Measurements from ENCODE around the gene CDK5. TPM values are rescaled to one million over a fixed set of nuclear protein-coding genes. Genes with fewer than 3 reads are reported as not detected.

CDK5 gene
- total RNA-seq, 1 experiment from 2014 or later = 41.3 TPM

DNA sequence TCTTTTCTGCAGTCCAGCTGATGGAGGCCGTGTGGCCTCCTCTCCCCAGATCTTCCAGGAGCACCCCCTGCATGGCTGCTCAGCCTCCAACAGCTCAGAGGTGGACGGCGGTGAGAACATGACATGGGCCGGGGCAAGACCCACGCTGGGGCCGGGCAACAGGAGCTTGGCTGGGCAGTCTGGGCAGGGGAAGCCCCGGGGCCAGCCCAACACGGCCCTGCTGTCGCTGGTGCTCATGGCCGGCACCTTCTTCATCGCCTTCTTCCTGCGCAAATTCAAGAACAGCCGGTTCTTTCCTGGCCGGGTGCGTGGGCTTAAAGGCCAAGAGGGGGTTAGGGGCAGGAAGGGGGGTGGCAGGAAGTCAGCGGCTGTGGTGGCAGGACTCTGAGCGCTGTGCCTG lies 16.3 kb upstream of the CDK5 start:
- DNase-seq (ENCODE audit: low read depth) = no peak

DNA sequence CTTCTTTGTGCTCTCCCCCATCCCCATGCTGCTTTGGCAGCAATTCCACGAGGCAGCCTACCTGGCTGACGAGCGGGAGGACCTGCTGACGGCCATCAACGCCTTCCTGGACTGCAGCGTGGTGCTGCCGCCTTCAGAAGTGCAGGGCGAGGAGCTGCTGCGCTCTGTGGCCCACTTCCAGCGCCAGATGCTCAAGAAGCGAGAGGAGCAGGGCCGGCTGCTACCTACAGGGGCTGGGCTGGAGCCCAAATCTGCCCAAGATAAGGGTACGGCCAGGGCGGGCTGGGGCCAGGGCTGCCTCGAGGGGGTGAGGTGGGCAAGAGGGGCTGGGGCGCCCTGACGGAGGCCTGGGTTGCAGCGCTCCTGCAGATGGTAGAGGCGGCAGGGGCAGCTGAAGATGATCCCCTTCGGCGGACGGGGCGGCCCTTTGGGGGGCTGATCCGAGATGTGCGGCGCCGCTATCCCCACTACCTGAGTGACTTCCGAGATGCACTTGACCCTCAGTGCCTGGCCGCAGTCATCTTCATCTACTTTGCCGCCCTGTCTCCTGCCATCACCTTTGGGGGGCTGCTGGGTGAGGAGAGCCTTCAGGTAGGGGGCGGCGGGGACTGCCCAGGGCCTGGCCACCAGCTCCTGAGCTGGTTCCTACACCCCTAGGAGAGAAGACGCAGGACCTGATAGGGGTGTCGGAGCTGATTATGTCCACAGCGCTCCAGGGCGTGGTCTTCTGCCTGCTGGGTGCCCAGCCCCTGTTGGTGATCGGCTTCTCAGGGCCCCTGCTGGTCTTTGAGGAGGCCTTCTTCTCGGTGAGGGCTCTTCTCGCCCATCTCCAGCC lies 13.6 kb upstream of the CDK5 start:
- no peak for DNase-seq (ENCODE audit: low read depth)

DNA sequence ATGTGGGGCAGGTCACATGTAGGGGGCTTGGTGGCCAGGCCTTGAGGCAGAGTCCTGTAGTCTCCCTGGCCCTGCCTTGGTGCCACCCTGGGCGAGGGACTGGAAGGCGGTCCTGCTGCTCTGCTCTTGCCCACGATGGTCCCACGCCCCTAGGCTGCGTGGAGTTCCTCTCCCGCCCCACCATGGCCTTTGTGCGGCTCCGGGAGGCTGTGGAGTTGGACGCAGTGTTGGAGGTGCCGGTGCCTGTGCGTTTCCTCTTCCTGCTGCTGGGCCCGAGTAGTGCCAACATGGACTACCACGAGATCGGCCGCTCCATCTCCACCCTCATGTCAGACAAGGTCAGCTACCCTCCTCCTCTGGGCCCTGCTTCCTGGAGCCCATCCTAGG lies 12.9 kb upstream of the CDK5 start:
- DNase-seq (ENCODE audit: low read depth) = no peak

DNA sequence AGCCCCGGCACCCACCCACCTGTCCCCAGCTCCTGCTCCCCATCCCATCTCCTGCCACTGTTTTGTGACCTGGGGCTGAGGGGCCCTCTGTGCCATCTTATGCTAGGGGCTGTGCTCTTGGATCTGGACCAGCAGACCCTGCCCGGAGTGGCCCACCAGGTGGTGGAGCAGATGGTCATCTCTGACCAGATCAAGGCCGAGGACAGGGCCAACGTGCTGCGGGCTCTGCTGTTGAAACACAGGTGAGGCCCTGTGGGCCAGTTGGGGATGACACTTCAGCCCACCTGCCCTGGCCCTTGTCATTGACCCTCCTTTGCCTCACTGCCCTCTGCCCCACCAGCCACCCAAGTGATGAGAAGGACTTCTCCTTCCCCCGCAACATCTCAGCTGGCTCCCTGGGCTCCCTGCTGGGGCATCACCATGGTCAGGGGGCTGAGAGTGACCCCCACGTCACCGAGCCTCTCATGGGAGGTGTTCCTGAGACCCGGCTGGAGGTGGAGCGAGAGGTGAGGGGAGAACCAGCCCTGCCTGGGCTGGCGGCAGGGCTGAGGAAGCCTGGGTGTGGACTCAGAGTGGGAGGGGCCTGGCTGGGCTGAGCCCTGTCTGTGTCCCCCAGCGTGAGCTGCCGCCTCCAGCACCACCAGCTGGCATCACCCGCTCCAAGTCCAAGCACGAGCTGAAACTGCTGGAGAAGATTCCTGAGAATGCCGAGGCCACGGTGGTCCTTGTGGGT lies 12.3 kb upstream of the CDK5 start:
- DNase-seq (ENCODE audit: low read depth) = no peak

DNA sequence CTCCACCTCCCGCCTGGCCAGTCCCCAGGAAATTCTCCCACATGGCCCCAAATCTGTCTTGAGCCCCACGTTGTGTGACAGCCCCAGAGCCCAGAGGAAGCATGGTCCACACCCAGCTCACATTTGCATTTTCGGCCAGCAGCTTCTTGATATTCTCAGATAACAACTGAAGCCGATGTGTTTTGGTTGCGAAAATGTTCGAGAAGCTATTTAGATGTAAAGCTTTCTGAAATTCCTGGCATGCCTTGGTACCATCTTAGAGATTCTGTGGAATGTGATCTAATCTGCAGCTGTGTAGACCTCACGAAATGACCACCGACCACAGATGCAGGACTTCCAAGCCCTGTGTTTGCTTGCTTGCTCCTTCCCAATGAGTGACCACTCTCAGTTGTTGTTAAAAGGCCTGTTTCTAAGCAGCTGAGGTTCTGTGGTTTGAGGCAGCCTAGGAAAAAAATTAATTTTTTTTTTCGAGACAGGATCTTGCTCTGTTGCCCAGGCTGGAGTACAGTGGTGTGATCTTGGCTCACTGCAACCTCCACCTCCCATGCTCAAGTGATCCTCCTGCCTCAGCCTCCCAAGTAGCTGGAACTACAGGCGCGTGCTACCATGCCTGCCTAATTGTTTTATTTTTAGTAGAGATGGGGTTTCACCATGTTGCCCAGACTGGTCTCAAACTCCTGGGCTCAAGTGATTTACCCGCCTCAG lies 10.5 kb upstream of the CDK5 start:
- DNase-seq (ENCODE audit: low read depth) = no peak

DNA sequence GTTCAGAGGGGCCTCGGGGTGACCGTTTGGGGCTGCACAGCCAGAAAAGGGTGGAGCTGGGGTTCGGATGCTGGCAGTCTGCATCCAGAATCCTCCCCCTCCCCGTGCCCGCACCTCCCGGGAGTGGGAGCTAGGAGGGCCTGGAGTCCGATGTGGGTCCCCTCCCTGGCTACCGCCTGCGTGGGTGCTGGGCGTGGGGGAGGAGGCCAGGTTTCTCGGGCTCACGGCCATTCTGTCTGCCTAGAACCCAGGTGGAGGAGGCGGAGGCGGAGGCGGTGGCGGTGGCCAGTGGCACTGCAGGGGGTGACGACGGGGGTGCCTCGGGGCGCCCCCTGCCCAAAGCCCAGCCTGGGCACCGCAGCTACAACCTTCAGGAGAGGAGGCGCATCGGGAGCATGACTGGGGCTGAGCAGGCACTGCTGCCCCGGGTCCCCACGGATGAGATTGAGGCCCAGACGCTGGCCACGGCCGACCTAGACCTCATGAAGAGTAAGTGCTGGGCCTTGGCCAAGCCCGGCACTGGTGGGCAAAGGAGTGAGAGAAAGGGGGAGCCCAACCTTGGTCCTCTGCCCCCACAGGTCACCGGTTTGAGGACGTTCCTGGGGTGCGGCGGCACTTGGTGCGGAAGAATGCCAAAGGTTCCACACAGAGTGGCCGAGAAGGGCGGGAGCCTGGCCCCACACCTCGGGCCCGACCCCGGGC lies 8.7 kb upstream of the CDK5 start:
- no peak for DNase-seq (ENCODE audit: low read depth)

DNA sequence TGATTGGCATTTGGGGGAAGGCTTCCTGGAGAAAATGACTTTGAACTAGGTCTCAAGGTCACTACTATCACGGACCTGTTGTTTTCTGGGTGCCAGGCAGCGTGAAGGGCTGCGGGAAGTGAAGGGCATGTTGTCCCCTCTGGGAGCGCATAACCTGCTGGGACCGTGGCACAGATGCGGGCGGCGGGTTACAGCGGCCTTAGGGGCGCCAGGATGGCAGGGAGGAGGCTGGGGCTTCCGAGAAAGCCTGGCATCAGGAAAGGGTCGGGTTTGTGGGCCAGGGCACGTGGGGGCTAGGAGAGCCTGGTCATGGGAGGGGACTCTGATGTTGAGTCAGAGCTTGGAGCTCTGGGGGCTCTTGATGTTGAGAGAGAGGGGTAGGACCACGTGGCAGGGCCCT lies 7.8 kb upstream of the CDK5 start:
- DNase-seq (ENCODE audit: low read depth) = no peak

DNA sequence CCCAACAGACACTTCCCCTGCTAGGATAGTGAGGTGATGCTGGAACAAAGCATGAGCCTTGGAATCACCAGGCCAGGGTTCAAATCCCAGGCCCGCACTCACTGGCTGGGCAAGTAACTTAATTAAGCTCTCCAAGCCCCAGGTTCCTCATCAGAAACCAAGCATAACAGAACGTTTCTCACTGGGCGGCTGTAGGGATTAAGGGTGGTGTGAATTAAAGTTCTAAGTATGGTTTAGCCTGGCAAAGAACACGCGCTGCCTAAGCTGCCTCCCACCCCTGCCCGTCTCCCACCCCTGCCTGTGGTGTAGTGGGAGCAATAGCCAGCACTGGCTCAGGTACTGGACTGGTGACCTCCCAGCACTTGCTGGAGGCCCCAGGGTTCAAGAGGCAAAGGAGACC lies 7.3 kb upstream of the CDK5 start:
- no peak for DNase-seq (ENCODE audit: low read depth)

DNA sequence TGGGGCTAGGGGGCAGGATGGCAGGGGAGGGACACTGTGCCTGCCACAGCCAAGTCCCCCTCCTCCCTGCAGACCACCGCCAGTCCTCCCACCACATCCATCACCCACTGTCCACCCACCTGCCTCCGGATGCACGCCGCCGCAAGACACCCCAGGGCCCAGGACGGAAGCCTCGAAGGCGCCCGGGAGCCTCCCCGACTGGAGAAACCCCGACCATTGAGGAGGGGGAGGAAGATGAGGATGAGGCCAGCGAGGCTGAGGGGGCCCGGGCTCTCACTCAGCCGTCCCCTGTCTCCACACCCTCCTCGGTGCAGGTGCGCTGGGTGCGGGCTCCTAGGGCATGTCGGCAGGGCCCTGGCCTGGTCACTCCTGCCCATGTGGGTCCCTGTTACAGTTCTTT lies 6.8 kb upstream of the CDK5 start:
- DNase-seq (ENCODE audit: low read depth) = no peak

DNA sequence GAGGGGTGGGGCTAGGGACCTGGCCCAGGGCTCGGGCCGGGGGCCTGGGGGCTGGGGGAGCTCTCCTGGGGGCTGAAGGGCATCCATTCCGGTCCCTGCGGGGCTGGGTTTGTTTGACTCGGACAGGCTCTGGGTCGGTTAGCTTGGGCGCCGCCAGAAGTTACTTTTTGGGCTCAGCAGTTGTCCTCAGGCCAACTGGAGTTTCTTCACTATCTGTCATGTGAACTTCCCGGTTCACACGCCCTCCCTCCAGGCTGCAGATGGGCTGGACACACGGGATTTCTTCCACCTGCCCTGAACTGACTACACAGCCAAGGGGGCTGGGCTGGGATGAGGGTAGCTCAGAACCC lies 5.5 kb upstream of the CDK5 start:
- peak; percentile 55 for DNase-seq (ENCODE audit: low read depth)

DNA sequence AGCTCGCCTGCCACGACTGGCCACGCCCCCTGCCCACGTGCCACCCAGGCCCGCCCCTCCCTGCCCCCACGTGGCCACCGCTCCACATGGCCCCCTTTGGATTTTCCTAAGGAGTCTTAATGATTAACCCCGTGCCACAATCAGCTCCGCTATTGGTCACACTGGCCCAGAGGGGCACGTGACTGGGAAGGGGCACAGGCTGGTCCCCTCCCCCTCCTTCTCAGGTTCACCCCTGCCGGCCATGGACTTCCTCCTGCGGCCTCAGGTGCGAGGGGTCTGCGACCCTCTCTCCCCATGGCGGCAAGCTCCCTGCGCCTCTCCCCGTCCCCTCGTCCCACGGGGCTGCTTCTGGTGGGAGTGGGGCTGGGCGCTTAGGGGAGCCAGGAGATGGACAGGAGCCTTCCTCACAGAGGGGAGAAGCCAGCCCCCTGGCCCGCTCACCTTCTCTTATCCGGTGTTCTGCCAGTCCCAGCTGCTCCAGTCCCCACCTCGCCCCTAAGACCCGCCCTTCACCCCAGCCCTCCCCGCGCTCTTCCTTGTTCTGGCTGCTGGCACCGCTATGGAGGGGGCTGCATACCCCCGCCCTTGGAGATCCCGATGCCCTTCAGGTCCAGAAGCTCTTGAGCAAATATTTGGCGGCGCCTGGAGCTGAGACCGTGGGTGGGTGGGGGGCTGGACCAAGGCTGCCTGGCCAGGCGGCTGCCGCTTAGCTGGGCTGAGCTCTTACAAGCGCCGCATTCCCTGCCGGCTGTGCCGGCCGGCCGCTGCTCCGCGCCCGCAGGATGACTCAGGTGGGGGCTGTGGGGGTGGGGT lies 4.9 kb upstream of the CDK5 start:
- DNase-seq (ENCODE audit: low read depth) = peak; percentile 58

DNA sequence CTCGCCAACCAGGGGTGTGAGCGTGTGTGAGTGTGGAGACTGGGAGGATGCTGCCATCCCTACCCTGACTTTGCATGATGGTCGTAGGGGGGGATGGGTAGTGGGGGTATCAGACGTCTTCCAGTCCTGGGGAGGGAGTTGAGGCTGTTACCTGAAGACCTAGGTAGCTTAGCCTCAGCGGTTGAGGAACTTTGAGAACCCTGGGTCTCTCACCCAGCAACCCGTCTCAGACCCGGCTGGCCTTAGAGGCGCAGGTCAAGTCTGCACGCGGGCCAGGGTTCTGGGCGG lies 4.4 kb upstream of the CDK5 start:
- no peak for DNase-seq (ENCODE audit: low read depth)

DNA sequence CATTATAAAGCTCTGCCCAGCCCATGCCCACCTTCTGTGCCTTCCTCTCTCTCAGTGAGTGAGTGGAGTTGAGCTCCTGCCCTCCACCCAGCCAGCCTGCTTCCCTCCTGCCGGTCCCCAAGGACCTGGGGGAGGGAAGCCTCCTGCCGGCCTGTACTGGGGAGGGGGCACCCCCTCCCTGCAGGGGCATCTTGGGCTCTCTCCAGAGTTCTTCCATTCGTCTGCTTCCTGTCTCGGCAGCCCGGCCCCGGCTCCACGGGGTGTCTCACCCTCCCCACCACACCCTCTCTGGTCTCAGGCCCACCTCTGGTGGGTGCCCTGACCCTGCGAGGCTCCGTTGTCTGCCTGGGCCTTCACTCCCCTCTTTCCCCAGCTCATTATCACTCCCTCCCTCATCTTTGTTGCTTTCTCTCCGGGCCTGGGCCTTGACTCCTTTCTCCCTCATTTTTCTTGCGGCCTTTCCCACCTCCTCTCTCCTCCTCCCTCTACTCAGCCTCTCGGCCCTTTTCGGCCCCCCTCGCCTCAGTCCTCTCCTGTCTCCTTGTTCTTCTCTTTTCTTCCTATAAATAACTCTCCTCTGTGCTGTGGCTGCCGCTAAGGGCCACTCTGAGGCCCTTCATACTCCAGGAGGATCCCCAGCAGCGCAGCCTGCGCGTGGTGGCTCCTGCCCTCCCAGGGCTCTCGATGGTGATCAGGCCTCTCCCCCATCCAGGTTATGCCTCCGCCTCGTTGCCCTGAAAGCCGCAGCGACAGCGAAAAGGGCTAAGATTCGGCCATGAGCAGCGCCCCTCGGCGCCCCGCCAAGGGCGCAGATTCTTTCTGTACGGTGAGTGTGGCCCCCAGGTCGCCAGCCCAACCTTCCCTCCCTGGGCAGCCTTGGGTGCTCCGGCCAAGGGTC lies 3.8 kb upstream of the CDK5 start:
- no peak for DNase-seq (ENCODE audit: low read depth)

DNA sequence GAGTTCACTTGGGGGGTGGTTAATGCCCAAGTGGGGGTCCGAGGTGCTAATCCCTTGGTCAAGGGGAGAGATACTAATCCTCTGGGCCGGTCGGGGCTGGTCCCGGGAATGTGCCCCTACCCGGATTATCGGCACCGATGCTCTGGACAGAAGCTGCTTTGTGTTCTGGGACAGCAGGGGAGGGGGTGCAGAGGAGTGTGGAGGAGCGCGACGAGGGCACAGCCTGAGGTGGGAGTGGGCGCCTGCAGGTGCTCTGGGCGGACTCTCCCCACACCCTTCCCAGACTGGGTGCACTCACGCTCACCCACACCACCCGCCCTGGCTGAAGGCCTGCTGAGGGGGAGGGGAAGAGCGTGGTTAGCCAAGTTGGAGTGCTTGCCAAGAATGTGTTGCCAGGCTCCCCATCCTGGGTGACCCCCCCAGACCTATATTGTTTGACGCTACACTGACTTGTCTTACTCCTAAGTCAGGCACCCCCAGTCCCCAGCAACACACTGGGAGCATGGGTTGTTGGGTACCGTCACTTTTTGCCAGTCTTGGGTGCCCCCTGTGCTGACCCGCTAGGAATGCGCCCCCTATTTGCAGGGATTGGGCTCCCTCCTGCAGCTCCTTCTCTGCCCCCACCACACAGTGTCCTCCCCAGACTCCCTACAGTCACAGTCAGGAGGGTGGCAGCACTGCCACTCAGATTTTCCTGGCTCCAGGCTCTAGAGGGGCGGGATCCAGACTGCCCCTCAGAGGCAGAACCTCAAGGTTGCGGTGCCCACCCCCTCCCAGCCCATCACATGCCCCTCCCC lies 2.9 kb upstream of the CDK5 start:
- peak; percentile 64 for DNase-seq (ENCODE audit: low read depth)

DNA sequence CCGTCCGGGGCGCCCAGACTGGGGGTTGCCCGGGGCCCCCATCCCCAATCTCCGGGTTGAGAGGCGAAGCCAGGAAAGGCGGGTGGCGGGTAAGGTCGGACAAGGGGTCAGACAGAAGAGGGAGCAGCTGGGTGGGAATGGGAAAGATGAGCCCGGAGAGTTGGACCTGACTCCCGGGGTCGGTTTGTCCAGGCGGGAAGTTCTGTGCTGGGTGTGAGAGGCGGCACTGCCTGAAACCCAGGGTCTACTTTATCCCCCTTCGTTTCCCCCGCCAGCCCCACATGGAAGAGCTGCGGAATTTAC lies 2.4 kb upstream of the CDK5 start:
- no peak for DNase-seq (ENCODE audit: low read depth)

DNA sequence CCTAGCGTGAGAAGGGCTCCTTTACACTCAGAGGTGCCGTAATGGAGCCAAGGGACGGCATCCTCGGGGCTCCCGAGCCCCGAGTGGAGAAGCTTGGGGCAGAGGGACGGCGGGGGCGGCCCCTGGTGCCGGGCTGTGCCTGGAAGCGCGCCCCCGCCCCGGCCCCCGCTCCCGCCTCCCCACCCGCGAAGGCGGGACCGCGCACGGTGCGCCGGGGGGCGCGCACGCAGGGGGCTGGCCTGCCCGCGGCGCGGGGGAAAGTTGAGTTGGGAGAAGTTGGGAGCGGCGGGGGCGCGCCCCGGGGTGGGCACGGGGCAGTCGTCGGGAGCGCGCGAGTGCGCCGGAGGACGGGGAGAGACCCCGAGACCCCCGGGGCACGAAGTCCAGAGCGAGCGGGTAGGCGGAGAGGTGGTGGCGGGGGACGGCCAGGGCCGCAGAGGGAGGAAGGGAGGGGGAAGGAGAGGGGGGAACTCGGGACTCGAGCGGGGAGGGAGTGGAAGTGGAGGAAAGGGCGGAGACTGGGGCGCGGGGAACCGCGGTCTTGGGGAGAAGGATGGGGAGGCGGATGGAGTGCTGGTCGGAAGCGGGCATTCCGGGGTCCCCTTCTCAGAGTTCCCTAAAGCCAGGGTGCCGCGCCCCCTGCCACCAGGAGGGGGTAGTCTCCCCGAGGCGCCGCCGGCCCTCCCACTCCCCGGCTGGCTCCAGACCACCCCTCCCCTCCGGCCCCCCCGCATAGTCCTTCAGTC lies 1.8 kb upstream of the CDK5 start, which contains the start of gene SLC4A2:
Gene SLC4A2, plus strand, starts transcription at position 223 of the 746 bp plus-strand sequence. CDS start 2,399 bp downstream, outside the sequence.
- peak; percentile 78 for DNase-seq (ENCODE audit: low read depth)

DNA sequence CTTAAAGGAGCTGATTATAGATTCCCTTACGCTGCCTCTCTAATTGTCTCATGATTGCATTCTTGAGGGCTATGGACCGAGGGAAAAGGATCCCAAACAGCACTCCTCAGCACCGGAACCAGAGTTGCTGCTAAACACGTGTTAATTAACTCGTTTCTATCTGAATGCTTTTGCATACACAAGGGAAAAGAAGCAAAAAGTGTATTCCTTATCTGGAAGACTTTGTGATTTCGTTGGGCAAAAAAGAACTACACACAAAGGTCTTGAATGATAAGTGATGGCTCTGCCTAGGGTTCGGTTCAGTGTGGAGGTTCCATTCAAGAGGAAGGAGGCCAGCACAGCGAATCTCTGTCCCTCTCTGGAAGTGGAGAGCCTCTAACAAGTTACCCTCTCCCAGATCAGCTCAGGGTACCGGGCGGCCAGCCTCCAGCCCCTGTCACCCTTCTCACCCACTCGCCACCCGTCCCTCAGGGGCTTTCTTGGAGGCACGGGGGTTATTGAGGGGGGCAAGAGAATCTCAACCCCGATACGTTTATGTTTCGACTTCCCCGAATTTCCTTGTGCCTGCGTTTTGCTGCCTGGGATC lies 1.2 kb upstream of the CDK5 start:
- DNase-seq (ENCODE audit: low read depth) = no peak

DNA sequence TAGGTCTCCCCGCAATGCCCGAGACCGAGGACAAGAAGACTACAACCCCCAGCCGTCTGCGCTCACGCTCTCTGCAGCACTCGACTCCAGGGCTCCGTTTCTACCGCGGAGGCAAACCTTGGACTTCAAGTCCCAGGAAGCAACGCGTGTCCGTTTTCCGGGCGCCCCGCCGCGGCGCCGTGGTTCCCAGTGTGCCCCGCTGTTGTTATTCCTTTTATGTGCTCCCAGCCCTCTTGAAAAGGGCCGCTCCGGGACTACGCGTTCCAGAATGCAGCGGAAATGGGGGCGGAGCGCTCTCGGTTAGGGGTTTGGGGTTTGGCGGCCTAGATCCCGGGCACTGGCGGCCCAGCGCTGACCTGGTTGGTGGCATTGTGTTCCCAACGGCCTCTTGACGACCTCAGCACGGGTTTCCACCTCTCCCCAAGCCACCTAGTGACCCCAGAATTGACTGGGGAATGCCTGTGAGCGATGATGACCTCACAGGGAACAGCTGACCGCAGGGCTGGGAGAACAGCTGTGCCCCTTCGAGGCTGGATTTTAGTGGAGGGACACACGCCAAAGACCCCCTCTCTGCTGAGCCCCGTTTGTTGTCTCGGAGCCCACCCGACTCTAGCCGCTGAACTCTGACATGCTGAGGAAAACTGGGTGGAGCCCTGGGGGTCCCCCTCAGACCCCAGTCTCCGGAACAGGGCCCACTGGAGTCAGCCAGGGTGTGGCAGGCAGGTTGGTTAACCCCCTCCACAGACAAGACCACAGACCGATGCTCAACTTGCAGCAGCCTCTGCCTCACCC lies 488 bp upstream of the CDK5 start:
- peak; percentile 100 for DNase-seq (ENCODE audit: low read depth)

Measured in RPMI7951 (cell line).